NCI-H2227 treated with DMSO at 0.1 percent for 48 hours (cell line): Measurements from ENCODE around the gene STK11IP.

Experiments
- DNase-seq: peaks from one replicate; lab custom pipeline; 2025; lab: John Stamatoyannopoulos, UW

STK11IP gene

GRCh38 chr2:219597552-219598307 is at the start of gene STK11IP:
TSS of gene STK11IP (plus strand) at chr2:219597857. CDS start at chr2:219598120, 263 bp downstream.
- DNase-seq, result peak; percentile 98

GRCh38 chr2:219548990-219549389 is 48.7 kb upstream of the STK11IP start:
- no peak for DNase-seq

- no peak for DNase-seq
These were observed 48.0 kb upstream of the STK11IP start for GRCh38 chr2:219549619-219550018.

- DNase-seq, result peak; percentile 61
These were observed 45.9 kb upstream of the STK11IP start for GRCh38 chr2:219551441-219552381.

- peak; percentile 94 for DNase-seq
These were observed 45.1 kb upstream of the STK11IP start for GRCh38 chr2:219552382-219553167.

GRCh38 chr2:219553168-219553417 is 44.6 kb upstream of the STK11IP start:
- no peak for DNase-seq

GRCh38 chr2:219553463-219553963 is 44.1 kb upstream of the STK11IP start:
- DNase-seq, result no peak

- DNase-seq, result no peak
These were observed 43.3 kb upstream of the STK11IP start for GRCh38 chr2:219554350-219554749.

- no peak for DNase-seq
These were observed 41.7 kb upstream of the STK11IP start for GRCh38 chr2:219555956-219556355.

GRCh38 chr2:219556413-219556812 is 41.2 kb upstream of the STK11IP start:
- DNase-seq, result no peak

GRCh38 chr2:219557320-219557719 is 40.3 kb upstream of the STK11IP start:
- DNase-seq, result no peak

GRCh38 chr2:219557791-219558785 is 39.6 kb upstream of the STK11IP start:
- DNase-seq, result no peak

GRCh38 chr2:219559156-219559915 is 38.3 kb upstream of the STK11IP start:
- DNase-seq, result no peak

GRCh38 chr2:219560037-219560892 is 37.4 kb upstream of the STK11IP start:
- DNase-seq, result no peak

- DNase-seq, result no peak
These were observed 36.8 kb upstream of the STK11IP start for GRCh38 chr2:219560893-219561178.

GRCh38 chr2:219561179-219562048 is 36.2 kb upstream of the STK11IP start:
- DNase-seq, result no peak

- DNase-seq, result no peak
These were observed 35.3 kb upstream of the STK11IP start for GRCh38 chr2:219562049-219563020.
